ENCODE measurements around the gene FSTL4.

GRCh38 chr5:133458435-133458834, 153.9 kb downstream of the FSTL4 start:
- no peak for TF ChIP-seq CTCF (IDR thresholded peaks at IDR 0.05; ENCODE audit: borderline replicate concordance, extremely low read depth, low read length, poor library complexity, severe bottlenecking)
- TF ChIP-seq EZH2 (IDR thresholded peaks at IDR 0.05; ENCODE audit: borderline replicate concordance, low read depth, low read length, severe bottlenecking), result no peak
